ENCODE measurements around the gene PRLHR.

Gene PRLHR

GRCh38 chr10:118563373-118563890 lies 32.0 kb downstream of the PRLHR start:
- DNase-seq (ENCODE audit: low read depth, low spot score) = no peak

GRCh38 chr10:118562851-118563250 lies 32.6 kb downstream of the PRLHR start:
- no peak for DNase-seq (ENCODE audit: low read depth, low spot score)

GRCh38 chr10:118557946-118558345 lies 37.5 kb downstream of the PRLHR start:
- no peak for DNase-seq (ENCODE audit: low read depth, low spot score)

GRCh38 chr10:118551535-118552100 lies 43.8 kb downstream of the PRLHR start:
- DNase-seq (ENCODE audit: low read depth, low spot score) = no peak

- DNase-seq (ENCODE audit: low read depth, low spot score) = no peak
Measured at GRCh38 chr10:118547282-118547681, 48.2 kb downstream of the PRLHR start.

GRCh38 chr10:118546479-118546878 lies 49.0 kb downstream of the PRLHR start:
- no peak for DNase-seq (ENCODE audit: low read depth, low spot score)

- no peak for DNase-seq (ENCODE audit: low read depth, low spot score)
Measured at GRCh38 chr10:118545381-118545780, 50.1 kb downstream of the PRLHR start.

GRCh38 chr10:118544401-118544948 lies 51.0 kb downstream of the PRLHR start:
- DNase-seq (ENCODE audit: low read depth, low spot score) = no peak

- no peak for DNase-seq (ENCODE audit: low read depth, low spot score)
Measured at GRCh38 chr10:118543714-118544400, 51.6 kb downstream of the PRLHR start.

GRCh38 chr10:118542745-118543144 lies 52.7 kb downstream of the PRLHR start:
- DNase-seq (ENCODE audit: low read depth, low spot score) = no peak

GRCh38 chr10:118542205-118542604 lies 53.2 kb downstream of the PRLHR start:
- no peak for DNase-seq (ENCODE audit: low read depth, low spot score)

GRCh38 chr10:118541718-118542117 lies 53.7 kb downstream of the PRLHR start:
- no peak for DNase-seq (ENCODE audit: low read depth, low spot score)

All from brain pericyte (primary cell).